ENCODE results near the gene IPMK. TPM values are rescaled to one million over a fixed set of nuclear protein-coding genes. Genes with fewer than 3 reads are reported as not detected.

The IPMK gene
- total and polyA plus RNA-seq, 9 of the 15 experiments (the other 6 are each of a cell fraction or from before 2014, with no cell fraction given): 0.98 to 4.4 (median 2.7) TPM

GRCh38 chr10:58266826-58267712 lies 625 bp downstream of the IPMK start (continued):
- TF ChIP-seq ZNF699 (CRISPR knock-in tag; IDR thresholded peaks at IDR 0.05; ENCODE audit: insufficient replicate concordance) (no peak), CSDE1 (IDR thresholded peaks at IDR 0.05) (no peak), ZNF766 (CRISPR knock-in tag; conservative IDR thresholded peaks at IDR 0.05) (0 out of 2 replicates have a peak, but pooled peaks have one; percentile 28), BRD9 (IDR thresholded peaks at IDR 0.05; ENCODE audit: low read depth, partially characterized antibody) (no peak), ZNF512 (tag; IDR thresholded peaks at IDR 0.05) (no peak), FOXK2 (conservative IDR thresholded peaks at IDR 0.05 in 1 of 2, IDR thresholded peaks at IDR 0.05 in 1 of 2; ENCODE audit: low read depth in 2 of 2) (peak; percentile 19 to 69; a peak in 3 of 4 replicates), RBM34 (IDR thresholded peaks at IDR 0.05; ENCODE audit: borderline replicate concordance, insufficient read depth, low read length) (no peak), ZFP30 (CRISPR knock-in tag; IDR thresholded peaks at IDR 0.05; ENCODE audit: borderline replicate concordance) (no peak), MED1 (CRISPR knock-in tag; IDR thresholded peaks at IDR 0.05; ENCODE audit: borderline replicate concordance) (no peak), NELFE (IDR thresholded peaks at IDR 0.05; ENCODE audit: insufficient read depth, insufficient read length) (no peak), ZNF134 (CRISPR knock-in tag; conservative IDR thresholded peaks at IDR 0.05) (no peak), EWSR1 (IDR thresholded peaks at IDR 0.05; ENCODE audit: borderline replicate concordance, low read depth, partially characterized antibody) (no peak)
- TF ChIP-seq, protein P1, sequence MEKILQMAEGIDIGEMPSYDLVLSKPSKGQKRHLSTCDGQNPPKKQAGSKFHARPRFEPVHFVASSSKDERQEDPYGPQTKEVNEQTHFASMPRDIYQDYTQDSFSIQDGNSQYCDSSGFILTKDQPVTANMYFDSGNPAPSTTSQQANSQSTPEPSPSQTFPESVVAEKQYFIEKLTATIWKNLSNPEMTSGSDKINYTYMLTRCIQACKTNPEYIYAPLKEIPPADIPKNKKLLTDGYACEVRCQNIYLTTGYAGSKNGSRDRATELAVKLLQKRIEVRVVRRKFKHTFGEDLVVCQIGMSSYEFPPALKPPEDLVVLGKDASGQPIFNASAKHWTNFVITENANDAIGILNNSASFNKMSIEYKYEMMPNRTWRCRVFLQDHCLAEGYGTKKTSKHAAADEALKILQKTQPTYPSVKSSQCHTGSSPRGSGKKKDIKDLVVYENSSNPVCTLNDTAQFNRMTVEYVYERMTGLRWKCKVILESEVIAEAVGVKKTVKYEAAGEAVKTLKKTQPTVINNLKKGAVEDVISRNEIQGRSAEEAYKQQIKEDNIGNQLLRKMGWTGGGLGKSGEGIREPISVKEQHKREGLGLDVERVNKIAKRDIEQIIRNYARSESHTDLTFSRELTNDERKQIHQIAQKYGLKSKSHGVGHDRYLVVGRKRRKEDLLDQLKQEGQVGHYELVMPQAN (IDR thresholded peaks at IDR 0.05; ENCODE audit: borderline replicate concordance): 0 out of 2 replicates have a peak, but pooled peaks have one; percentile 75
- TF ChIP-seq, protein P2, sequence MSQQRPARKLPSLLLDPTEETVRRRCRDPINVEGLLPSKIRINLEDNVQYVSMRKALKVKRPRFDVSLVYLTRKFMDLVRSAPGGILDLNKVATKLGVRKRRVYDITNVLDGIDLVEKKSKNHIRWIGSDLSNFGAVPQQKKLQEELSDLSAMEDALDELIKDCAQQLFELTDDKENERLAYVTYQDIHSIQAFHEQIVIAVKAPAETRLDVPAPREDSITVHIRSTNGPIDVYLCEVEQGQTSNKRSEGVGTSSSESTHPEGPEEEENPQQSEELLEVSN (IDR thresholded peaks at IDR 0.05; ENCODE audit: borderline replicate concordance in 1 of 2, extremely low read depth in 1 of 2, insufficient read depth in 1 of 2, insufficient read length in 1 of 2, low read depth in 1 of 2, low read length in 1 of 2, poor library complexity in 1 of 2, severe bottlenecking in 1 of 2): peak in 1 of 2 experiments; percentile 30
- TF ChIP-seq, protein P3, sequence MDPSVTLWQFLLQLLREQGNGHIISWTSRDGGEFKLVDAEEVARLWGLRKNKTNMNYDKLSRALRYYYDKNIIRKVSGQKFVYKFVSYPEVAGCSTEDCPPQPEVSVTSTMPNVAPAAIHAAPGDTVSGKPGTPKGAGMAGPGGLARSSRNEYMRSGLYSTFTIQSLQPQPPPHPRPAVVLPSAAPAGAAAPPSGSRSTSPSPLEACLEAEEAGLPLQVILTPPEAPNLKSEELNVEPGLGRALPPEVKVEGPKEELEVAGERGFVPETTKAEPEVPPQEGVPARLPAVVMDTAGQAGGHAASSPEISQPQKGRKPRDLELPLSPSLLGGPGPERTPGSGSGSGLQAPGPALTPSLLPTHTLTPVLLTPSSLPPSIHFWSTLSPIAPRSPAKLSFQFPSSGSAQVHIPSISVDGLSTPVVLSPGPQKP (CRISPR knock-in tag; IDR thresholded peaks at IDR 0.05): no peak
- TF ChIP-seq, protein P4, sequence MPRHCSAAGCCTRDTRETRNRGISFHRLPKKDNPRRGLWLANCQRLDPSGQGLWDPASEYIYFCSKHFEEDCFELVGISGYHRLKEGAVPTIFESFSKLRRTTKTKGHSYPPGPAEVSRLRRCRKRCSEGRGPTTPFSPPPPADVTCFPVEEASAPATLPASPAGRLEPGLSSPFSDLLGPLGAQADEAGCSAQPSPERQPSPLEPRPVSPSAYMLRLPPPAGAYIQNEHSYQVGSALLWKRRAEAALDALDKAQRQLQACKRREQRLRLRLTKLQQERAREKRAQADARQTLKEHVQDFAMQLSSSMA (CRISPR knock-in tag; IDR thresholded peaks at IDR 0.05): no peak
